Gastrocnemius medialis (tissue), 4 donors: ENCODE results near the gene ACSF2. TPM values are rescaled to one million over a fixed set of nuclear protein-coding genes. Genes with fewer than 3 reads are reported as not detected.
"Not testable (repeated sequence)": the region's sequence is repeated elsewhere in the genome, so short reads cannot be mapped to it uniquely, and the experiment has no call there.

Source experiments
- ATAC-seq, 2 donors: fragments of 150-250 bp; one replicate each; pipeline ENCODE4 v1.9.1; 2016
- DNase-seq, 2 donors: peaks; one replicate each; pipeline ENCODE4 v3.0.0-alpha.2; 2019
- H3K27ac ChIP-seq, 4 donors: fragments of 200-600 bp; sonication (generic); 1 replicate in 1 of 4; 2 replicates in 3 of 4; pipeline ENCODE4 v1.5.1; 2016 to 2018; ENCODE audit warnings: mild to moderate bottlenecking in 2 of 4, moderate library complexity in 1 of 4
- H3K27me3 ChIP-seq, 3 donors: fragments of 200-600 bp; sonication (generic) in 2 of 3; 1 replicate in 1 of 3; 2 replicates in 2 of 3; pipeline versions ENCODE4 v1.5.1 to v1.6.0; 2016 to 2019; ENCODE audit warnings: mild to moderate bottlenecking in 1 of 3, moderate library complexity in 1 of 3
- H3K36me3 ChIP-seq, 2 donors: fragments of 200-600 bp; sonication (generic) in 1 of 2; one replicate each; pipeline ENCODE4 v1.5.1; 2017 to 2018
- H3K4me1 ChIP-seq, 2 donors: fragments of 200-600 bp; sonication (generic) in 1 of 2; one replicate each; pipeline ENCODE4 v1.5.1; 2016 to 2017; ENCODE audit warnings: mild to moderate bottlenecking in 2 of 2
- H3K4me3 ChIP-seq, 4 donors: fragments of 200-600 bp; sonication (generic) in 3 of 4; 1 replicate in 1 of 4; 2 replicates in 3 of 4; pipeline ENCODE4 v1.5.1; 2016 to 2019; ENCODE audit warnings: mild to moderate bottlenecking in 2 of 4
- H3K9me3 ChIP-seq, 3 donors: fragments of 200-600 bp; sonication (generic) in 2 of 3; 1 replicate in 1 of 3; 2 replicates in 2 of 3; pipeline ENCODE4 v1.5.1; 2016 to 2019
- POLR2A ChIP-seq, 2 donors: fragments of 450-650 bp; IDR thresholded peaks; one replicate each; pipeline ENCODE4 v1.6.1; 2017; ENCODE audit warnings: antibody characterized with exemption in 2 of 2, mild to moderate bottlenecking in 2 of 2, moderate library complexity in 2 of 2
- in situ Hi-C, 4 donors: fragments of 200-750 bp; cut with MboI; loops; one replicate each; pipeline versions ENCODE4 v1.15.0 to v1.8.0; 2017; ENCODE audit warnings: low sequenced_read_pairs in 4 of 4
- intact Hi-C: fragments of 100-400 bp; cut with DNase I; formaldehyde crosslinking; loops from one replicate; pipeline ENCODE4 v1.15.1; 2023; ENCODE audit warnings: low total_unique reads
- total RNA-seq, 4 donors: library from RNA; depleted of rRNA; stranded (reverse); fragments of >200 nt; gene quantifications; one replicate each; pipeline versions ENCODE4 v1.1.0 to v1.2.3, GENCODE V29; 2016
- TF ChIP-seq, protein P1 (sequence below), 5 experiments: fragments of 450-650 bp in 3 of 5; fragments of 200-600 bp in 2 of 5; sonication (generic) in 2 of 5; IDR thresholded peaks in 4 of 5; conservative IDR thresholded peaks in 1 of 5; 1 replicate in 4 of 5; 2 replicates in 1 of 5; pipeline ENCODE4 v1.5.1; 2016 to 2019; ENCODE audit warnings: antibody characterized with exemption in 5 of 5, mild to moderate bottlenecking in 3 of 5, moderate library complexity in 3 of 5

Gene ACSF2
- total RNA-seq, 4 donors from 2014 or later = 8.7 to 61.4 (median 34.2) TPM

DNA sequence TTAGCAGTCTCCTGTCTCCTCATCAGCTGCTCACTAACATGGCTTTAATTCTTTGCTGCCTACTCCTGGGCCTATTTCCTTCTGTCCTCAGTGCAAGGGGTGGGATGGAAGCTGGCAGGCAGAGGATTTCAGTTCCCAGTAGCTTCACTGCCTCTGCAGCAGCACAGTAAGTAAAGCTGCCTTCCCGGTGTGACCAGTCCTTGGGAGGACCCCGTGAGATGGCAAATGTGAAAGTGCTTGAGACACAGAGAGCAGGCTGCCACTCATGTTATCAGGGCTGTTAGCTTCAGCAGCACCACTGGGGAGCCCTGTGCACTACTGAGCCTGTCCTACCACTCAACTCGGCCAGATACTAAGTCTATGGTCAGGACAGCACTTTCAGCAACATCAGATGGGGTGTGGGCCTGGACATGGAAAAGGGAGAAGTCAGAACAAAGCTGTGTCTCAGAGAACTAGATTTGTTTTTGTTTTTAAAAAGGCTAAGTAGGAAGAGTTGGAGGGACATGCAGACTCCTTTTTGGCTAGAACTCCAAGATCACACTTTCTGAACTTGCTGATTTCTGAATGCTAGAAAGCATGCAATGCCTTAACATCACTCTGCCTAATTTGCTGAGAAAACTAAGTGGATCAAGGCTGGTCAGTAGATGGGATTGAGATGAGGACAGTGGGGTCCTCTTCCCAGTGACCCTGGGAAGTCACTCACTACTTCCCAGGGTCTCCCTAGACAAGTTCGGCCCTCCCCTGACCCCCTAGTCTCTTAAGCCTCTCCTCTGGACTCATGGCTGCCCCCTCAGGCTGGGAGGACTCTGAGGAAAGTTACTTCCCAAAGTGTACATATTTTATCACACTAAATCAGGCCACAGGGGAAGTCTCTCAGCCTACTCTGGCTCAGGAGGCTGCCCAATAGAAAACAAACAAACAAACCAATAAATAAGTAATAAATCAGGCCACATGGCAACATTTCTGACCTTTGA, 1.1 kb downstream of the ACSF2 start:
- H3K9me3 ChIP-seq = no peaks in the 10 kb centered on the region
- peak; percentile 31 to 61 for DNase-seq
- ATAC-seq = peak; percentile 37 to 43
- peak in 1 of 2 donors; percentile 26 for TF ChIP-seq POLR2A (IDR thresholded peaks at IDR 0.05)
- TF ChIP-seq, protein P1, sequence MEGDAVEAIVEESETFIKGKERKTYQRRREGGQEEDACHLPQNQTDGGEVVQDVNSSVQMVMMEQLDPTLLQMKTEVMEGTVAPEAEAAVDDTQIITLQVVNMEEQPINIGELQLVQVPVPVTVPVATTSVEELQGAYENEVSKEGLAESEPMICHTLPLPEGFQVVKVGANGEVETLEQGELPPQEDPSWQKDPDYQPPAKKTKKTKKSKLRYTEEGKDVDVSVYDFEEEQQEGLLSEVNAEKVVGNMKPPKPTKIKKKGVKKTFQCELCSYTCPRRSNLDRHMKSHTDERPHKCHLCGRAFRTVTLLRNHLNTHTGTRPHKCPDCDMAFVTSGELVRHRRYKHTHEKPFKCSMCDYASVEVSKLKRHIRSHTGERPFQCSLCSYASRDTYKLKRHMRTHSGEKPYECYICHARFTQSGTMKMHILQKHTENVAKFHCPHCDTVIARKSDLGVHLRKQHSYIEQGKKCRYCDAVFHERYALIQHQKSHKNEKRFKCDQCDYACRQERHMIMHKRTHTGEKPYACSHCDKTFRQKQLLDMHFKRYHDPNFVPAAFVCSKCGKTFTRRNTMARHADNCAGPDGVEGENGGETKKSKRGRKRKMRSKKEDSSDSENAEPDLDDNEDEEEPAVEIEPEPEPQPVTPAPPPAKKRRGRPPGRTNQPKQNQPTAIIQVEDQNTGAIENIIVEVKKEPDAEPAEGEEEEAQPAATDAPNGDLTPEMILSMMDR (IDR thresholded peaks at IDR 0.05 in 4 of 5, conservative IDR thresholded peaks at IDR 0.05 in 1 of 5) = peak in 1 of 5 experiments; percentile 16
- peaks cover 53 to 58% of the 10 kb centered on the region in 2 donors for H3K4me1 ChIP-seq
- peak overlapping the region; percentile 68 to 94 (median 86) for H3K4me3 ChIP-seq
- no peaks in the 10 kb centered on the region for H3K27me3 ChIP-seq
- peak overlapping the region; percentile 93 to 96 (median 94) for H3K27ac ChIP-seq
- in situ Hi-C loops (loop anchor here in 1 of 4 donors (10.0 kb wide), 1 partner anchor 48 kb away; the partner anchor contains the start of gene RSAD1), intact Hi-C loops (loop anchor here (2.0 to 10.0 kb wide), 4 partner anchors 52 to 518 kb away; partner anchors contain the start of genes PDK2 and RSAD1)
- no peaks in the 10 kb centered on the region for H3K36me3 ChIP-seq

DNA sequence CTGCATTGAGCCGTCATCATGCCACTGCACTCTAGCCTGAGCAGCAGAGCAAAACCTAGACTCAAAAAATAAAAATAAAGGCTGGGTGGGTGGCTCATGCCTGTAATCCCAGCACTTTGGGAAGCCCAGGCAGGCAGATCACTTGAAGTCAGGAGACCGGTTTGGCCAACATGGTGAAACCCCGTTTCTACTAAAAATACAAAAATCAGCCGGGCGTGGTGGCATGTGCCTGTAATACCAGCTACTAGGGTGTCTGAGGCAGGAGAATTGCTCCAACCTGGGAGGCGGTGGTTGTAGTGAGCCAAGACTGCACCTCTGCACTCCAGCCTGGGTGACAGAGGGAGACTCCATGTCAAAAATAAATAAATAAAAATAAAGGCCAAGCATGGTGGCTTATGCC, 2.1 kb downstream of the ACSF2 start:
- H3K4me1 ChIP-seq = peaks cover 62 to 68% of the 10 kb centered on the region in 2 donors
- not testable (repeated sequence) for DNase-seq, H3K9me3 ChIP-seq, H3K27me3 ChIP-seq, H3K36me3 ChIP-seq, ATAC-seq
- intact Hi-C loops = loop anchor here (5.0 to 10.0 kb wide), 3 partner anchors 251 to 517 kb away; partner anchors contain the start of gene PDK2
- peak overlapping the region in 2 of 4 donors; percentile 81 to 90 for H3K4me3 ChIP-seq
- in situ Hi-C loops = loop anchor here in 1 of 4 donors (10.0 kb wide), 1 partner anchor 47 kb away; the partner anchor contains the start of gene RSAD1
- peak overlapping the region; percentile 93 to 96 (median 94) for H3K27ac ChIP-seq

DNA sequence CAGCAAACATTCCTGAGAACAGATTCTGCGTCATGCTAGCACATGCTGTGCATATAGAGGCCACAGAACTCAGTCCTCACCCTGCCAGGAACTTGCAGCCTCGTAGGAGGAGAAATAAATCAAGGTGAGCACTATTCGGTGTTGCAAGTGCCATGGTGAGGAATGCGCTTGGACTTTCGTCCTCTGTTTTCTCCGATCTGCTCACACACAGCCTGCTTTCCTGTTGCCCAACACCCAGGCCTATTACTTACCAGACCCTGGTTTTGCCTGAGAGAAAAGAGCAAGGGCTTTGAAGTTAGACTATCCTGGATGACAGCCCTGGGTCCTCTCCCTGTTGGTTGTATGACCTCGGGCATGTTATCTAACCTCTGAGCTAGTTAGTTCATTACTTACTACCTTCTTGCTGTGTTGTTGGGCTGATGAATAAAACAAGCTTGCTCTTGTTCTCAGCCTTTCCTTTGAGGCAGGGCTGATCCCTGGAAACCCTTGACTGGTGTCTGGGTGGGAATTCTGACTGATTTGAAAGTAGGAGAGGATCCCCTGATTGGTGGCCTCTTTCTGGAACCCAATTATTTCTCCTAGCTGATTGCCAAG, 2.9 kb downstream of the ACSF2 start:
- no peaks in the 10 kb centered on the region for H3K36me3 ChIP-seq
- TF ChIP-seq, protein P1 (IDR thresholded peaks at IDR 0.05 in 4 of 5, conservative IDR thresholded peaks at IDR 0.05 in 1 of 5) = no peak
- no peak for TF ChIP-seq POLR2A (IDR thresholded peaks at IDR 0.05)
- peak; percentile 77 to 84 for DNase-seq
- ATAC-seq = peak; percentile 59 to 60
- H3K27me3 ChIP-seq = no peaks in the 10 kb centered on the region
- in situ Hi-C loops = loop anchor here in 1 of 4 donors (10.0 kb wide), 1 partner anchor 46 kb away; the partner anchor contains the start of gene RSAD1
- H3K9me3 ChIP-seq = no peaks in the 10 kb centered on the region
- peaks cover 68 to 76% of the 10 kb centered on the region in 2 donors for H3K4me1 ChIP-seq
- no peak overlapping the region for H3K4me3 ChIP-seq
- H3K27ac ChIP-seq = peak overlapping the region; percentile 93 to 96 (median 94)
- intact Hi-C loops = loop anchor here (5.0 to 10.0 kb wide), 3 partner anchors 252 to 516 kb away; partner anchors contain the start of gene PDK2

DNA sequence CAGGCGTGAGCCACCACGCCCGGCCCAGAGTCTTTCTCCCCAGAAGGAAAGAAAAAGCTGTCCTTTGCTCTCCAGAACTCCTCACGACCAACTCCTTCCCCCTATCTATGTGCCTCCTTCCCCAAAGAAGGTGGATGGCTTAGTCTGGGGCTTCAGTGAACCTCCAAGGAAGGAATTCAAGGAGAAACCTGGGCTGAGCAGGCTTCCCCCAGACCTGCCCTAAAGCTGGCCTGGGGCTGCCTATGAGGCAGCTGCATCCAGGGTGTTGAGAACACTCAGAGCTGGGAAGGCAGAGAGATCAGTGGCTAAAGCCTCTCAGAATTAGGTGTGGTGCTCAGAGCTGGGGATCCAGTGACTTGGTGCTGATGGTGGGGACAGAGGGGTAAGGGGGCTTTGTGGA, 3.8 kb downstream of the ACSF2 start:
- in situ Hi-C loops (loop anchor here in 1 of 4 donors (10.0 kb wide), 1 partner anchor 45 kb away; the partner anchor contains the start of gene RSAD1), intact Hi-C loops (loop anchor here (5.0 to 10.0 kb wide), 3 partner anchors 252 to 515 kb away; partner anchors contain the start of gene PDK2)

More for the DNA sequence above, 3.8 kb downstream of the ACSF2 start:
- H3K9me3 ChIP-seq = no peaks in the 10 kb centered on the region
- peak overlapping the region; percentile 93 to 96 (median 94) for H3K27ac ChIP-seq
- H3K27me3 ChIP-seq = no peaks in the 10 kb centered on the region
- H3K4me3 ChIP-seq = no peak overlapping the region
- no peak for TF ChIP-seq POLR2A (IDR thresholded peaks at IDR 0.05)
- TF ChIP-seq, protein P1 (IDR thresholded peaks at IDR 0.05 in 4 of 5, conservative IDR thresholded peaks at IDR 0.05 in 1 of 5) = no peak
- ATAC-seq = no peak
- H3K4me1 ChIP-seq = peaks cover 75 to 77% of the 10 kb centered on the region in 2 donors
- H3K36me3 ChIP-seq = no peaks in the 10 kb centered on the region
- DNase-seq = no peak
